ENCODE data around the gene TRIM29. TPM values are rescaled to one million over a fixed set of nuclear protein-coding genes. Genes with fewer than 3 reads are reported as not detected.
"Not testable (repeated sequence)": the region's sequence is repeated elsewhere in the genome, so short reads cannot be mapped to it uniquely, and the experiment has no call there.

Gene TRIM29
- total RNA-seq, 1 experiment from 2014 or later: 293 TPM

GRCh38 chr11:120181376-120181975 is 43.6 kb upstream of the TRIM29 start:
- BruUV-seq (replicated peaks): no TSS peak

GRCh38 chr11:120180551-120181232 is 42.8 kb upstream of the TRIM29 start:
- intact Hi-C loops (cut with micrococcal nuclease; ENCODE audit: unreplicated experiment): no loop called here
- Histone ChIP-seq H3K79me2 (ENCODE audit: low read depth) (no peaks in the 10 kb centered on the region), H3K27ac (no peak overlapping the region), H3K4me2 (no peak overlapping the region), H3K36me3 (ENCODE audit: low read depth) (no peaks in the 10 kb centered on the region), H3F3A (ENCODE audit: insufficient read depth, low read depth) (no peaks in the 10 kb centered on the region), H3K4me3 (no peak overlapping the region), H3K9me3 (ENCODE audit: insufficient read depth, low read depth) (no peaks in the 10 kb centered on the region), H3K4me1 (replicated peaks; ENCODE audit: insufficient read depth) (no peaks in the 10 kb centered on the region), H4K20me1 (ENCODE audit: insufficient read depth) (no peaks in the 10 kb centered on the region), H3K27me3 (ENCODE audit: insufficient read depth, low read depth) (peaks cover 7% of the 10 kb centered on the region; the same call in 1 of the 2 replicates), H2AFZ (no peak overlapping the region), H3K9me2 (ENCODE audit: insufficient read depth) (no peaks in the 10 kb centered on the region)
- BruUV-seq (replicated peaks): no TSS peak
- DNase-seq: no peak
- TF ChIP-seq EZH2 (IDR thresholded peaks at IDR 0.05; ENCODE audit: low read depth): no peak
- TF ChIP-seq CTCF (conservative IDR thresholded peaks at IDR 0.05): no peak; the same call in 1 of the 2 replicates
- ChIA-PET POLR2A (ENCODE audit: unreplicated experiment) (interaction anchor here (0.7 kb wide), 1 partner anchor 715 kb away, joined by 4 read pairs; no protein-coding TSS in a partner anchor), CTCF (interaction anchor here (0.7 kb wide), 1 partner anchor 12 kb away, joined by 6 read pairs; no protein-coding TSS in a partner anchor)

More at GRCh38 chr11:120181376-120181975, 43.6 kb upstream of the TRIM29 start:
- TF ChIP-seq EZH2 (IDR thresholded peaks at IDR 0.05; ENCODE audit: low read depth): no peak
- no peak for TF ChIP-seq CTCF (conservative IDR thresholded peaks at IDR 0.05)
- Histone ChIP-seq H2AFZ (no peak overlapping the region), H3K79me2 (ENCODE audit: low read depth) (no peaks in the 10 kb centered on the region), H4K20me1 (ENCODE audit: insufficient read depth) (no peaks in the 10 kb centered on the region), H3K9me2 (ENCODE audit: insufficient read depth) (no peaks in the 10 kb centered on the region), H3F3A (ENCODE audit: insufficient read depth, low read depth) (no peaks in the 10 kb centered on the region), H3K36me3 (ENCODE audit: low read depth) (no peaks in the 10 kb centered on the region), H3K4me3 (no peak overlapping the region), H3K4me1 (replicated peaks; ENCODE audit: insufficient read depth) (no peaks in the 10 kb centered on the region), H3K9me3 (ENCODE audit: insufficient read depth, low read depth) (no peaks in the 10 kb centered on the region), H3K27ac (no peak overlapping the region), H3K4me2 (no peak overlapping the region), H3K27me3 (ENCODE audit: insufficient read depth, low read depth) (peaks cover 6% of the 10 kb centered on the region; the same call in 1 of the 2 replicates)
- DNase-seq: no peak
- intact Hi-C loops (cut with micrococcal nuclease; ENCODE audit: unreplicated experiment): no loop called here
- POLR2A ChIA-PET (ENCODE audit: unreplicated experiment): interaction anchor here (0.7 kb wide), 1 partner anchor 714 kb away, joined by 4 read pairs; no protein-coding TSS in a partner anchor
- CTCF ChIA-PET: no interaction called here

- H3K79me2 ChIP-seq (ENCODE audit: low read depth); H3K9me3 ChIP-seq (ENCODE audit: insufficient read depth, low read depth); POLR2A ChIA-PET (ENCODE audit: unreplicated experiment); H3K4me3 ChIP-seq; DNase-seq; intact Hi-C loops (cut with micrococcal nuclease; ENCODE audit: unreplicated experiment); BruUV-seq (replicated peaks); H3K36me3 ChIP-seq (ENCODE audit: low read depth); H3K27ac ChIP-seq; H3K4me1 ChIP-seq (replicated peaks; ENCODE audit: insufficient read depth); H4K20me1 ChIP-seq (ENCODE audit: insufficient read depth); H3K9me2 ChIP-seq (ENCODE audit: insufficient read depth); H3K4me2 ChIP-seq; H3F3A ChIP-seq (ENCODE audit: insufficient read depth, low read depth); H2AFZ ChIP-seq: not testable (repeated sequence)
- CTCF ChIA-PET: interaction anchor here (0.5 to 0.7 kb wide), 3 partner anchors 11 to 118 kb away, joined by 4 to 7 read pairs (median 6); no protein-coding TSS in a partner anchor
- peaks cover 12% of the 10 kb centered on the region for H3K27me3 ChIP-seq (ENCODE audit: insufficient read depth, low read depth)
Observed at GRCh38 chr11:120180063-120180462, 42.1 kb upstream of the TRIM29 start.
